Activated CD4-positive, CD25-positive, alpha-beta regulatory T cell treated with anti-CD3 and anti-CD28 coated beads, Interleukin-2, amount 50 U/mL, for 24 hours (primary cell): Measurements from ENCODE around the gene RETSAT.
"Not testable (repeated sequence)": the region's sequence is repeated elsewhere in the genome, so short reads cannot be mapped to it uniquely, and the experiment has no call there.

Experiments used
- ATAC-seq, 2 donors: fragments of 150-1000 bp; cut with Tn5 transposase; one replicate each; pipeline ENCODE4 v1.10.0; 2021; ENCODE audit warnings: mild to moderate bottlenecking in 1 of 2, moderate library complexity in 1 of 2

The RETSAT gene

GRCh38 chr2:85377083-85377482 is 22.8 kb upstream of the RETSAT start:
- ATAC-seq = no peak

- no peak for ATAC-seq
These were observed 22.1 kb upstream of the RETSAT start for GRCh38 chr2:85376291-85377065.

GRCh38 chr2:85371045-85371444 is 16.7 kb upstream of the RETSAT start:
- no peak for ATAC-seq

GRCh38 chr2:85369500-85369899 is 15.2 kb upstream of the RETSAT start:
- ATAC-seq = no peak

GRCh38 chr2:85368921-85369320 is 14.6 kb upstream of the RETSAT start:
- no peak for ATAC-seq

GRCh38 chr2:85367180-85367579 is 12.9 kb upstream of the RETSAT start:
- no peak for ATAC-seq

GRCh38 chr2:85362653-85363387 is 8.5 kb upstream of the RETSAT start:
- not testable (repeated sequence) for ATAC-seq

GRCh38 chr2:85357736-85358135 is 3.4 kb upstream of the RETSAT start:
- ATAC-seq = no peak

- ATAC-seq = no peak
These were observed 1.9 kb upstream of the RETSAT start for GRCh38 chr2:85356186-85356585.

GRCh38 chr2:85355521-85355920 is 1.2 kb upstream of the RETSAT start:
- no peak for ATAC-seq

- peak; percentile 5 to 6 for ATAC-seq
These were observed 714 bp upstream of the RETSAT start for GRCh38 chr2:85355073-85355410.

GRCh38 chr2:85353876-85354285 is 447 bp downstream of the RETSAT start:
- no peak for ATAC-seq

GRCh38 chr2:85347599-85347998 is 6.7 kb downstream of the RETSAT start:
- no peak for ATAC-seq

- no peak for ATAC-seq
These were observed 9.9 kb downstream of the RETSAT start for GRCh38 chr2:85344356-85344954.

- not testable (repeated sequence) for ATAC-seq
These were observed 11.0 kb downstream of the RETSAT start for GRCh38 chr2:85343207-85343895.

GRCh38 chr2:85342156-85342555 is 12.2 kb downstream of the RETSAT start:
- no peak for ATAC-seq

- no peak for ATAC-seq
These were observed 12.9 kb downstream of the RETSAT start for GRCh38 chr2:85341269-85342029.

- ATAC-seq = no peak
These were observed 14.1 kb downstream of the RETSAT start for GRCh38 chr2:85340034-85340892.

- ATAC-seq = no peak
These were observed 19.4 kb downstream of the RETSAT start for GRCh38 chr2:85334928-85335327.

GRCh38 chr2:85333877-85334276 is 20.5 kb downstream of the RETSAT start:
- not testable (repeated sequence) for ATAC-seq

GRCh38 chr2:85330839-85331636 is 23.3 kb downstream of the RETSAT start:
- ATAC-seq = no peak
